Lung (tissue), 13 donors: ENCODE results near the gene NPSR1. TPM values are rescaled to one million over a fixed set of nuclear protein-coding genes. Genes with fewer than 3 reads are reported as not detected.

Source experiments
- ATAC-seq: fragments of 200-7000 bp; cut with Tn5 transposase; one replicate; pipeline ENCODE4 v1.9.1; 2020; ENCODE audit warnings: moderate number of reproducible peaks; ENCODE audit not compliant: insufficient read depth, low FRiP score
- DNase-seq, 3 donors: peaks; one replicate each; pipeline ENCODE4 v3.0.0-alpha.2; 2013 to 2017
- H3K27ac ChIP-seq, 2 donors: one replicate each; pipeline ENCODE4 v1.5.1; 2013; ENCODE audit warnings: mild to moderate bottlenecking in 2 of 2, moderate library complexity in 2 of 2, control low read depth in 1 of 2, inconsistent platforms in 1 of 2, low read depth in 1 of 2, low read length in 1 of 2
- H3K27me3 ChIP-seq, 3 donors: one replicate each; pipeline ENCODE4 v1.5.1; 2013; ENCODE audit warnings: low read length in 2 of 3; ENCODE audit not compliant: control insufficient read depth in 3 of 3, insufficient read depth in 3 of 3
- H3K36me3 ChIP-seq, 4 donors: one replicate each; pipeline ENCODE4 v1.5.1; 2013; ENCODE audit warnings: low read length in 4 of 4, mild to moderate bottlenecking in 1 of 4, moderate library complexity in 1 of 4; ENCODE audit not compliant: control insufficient read depth in 4 of 4, insufficient read depth in 4 of 4
- H3K4me1 ChIP-seq, 5 donors: one replicate each; pipeline ENCODE4 v1.5.1; 2013; ENCODE audit warnings: low read length in 5 of 5, mild to moderate bottlenecking in 2 of 5, moderate library complexity in 1 of 5; ENCODE audit not compliant: control insufficient read depth in 5 of 5, insufficient read depth in 5 of 5
- H3K4me3 ChIP-seq: one replicate; pipeline ENCODE4 v1.5.1; 2013; ENCODE audit warnings: mild to moderate bottlenecking, control low read depth, moderate library complexity
- H3K9ac ChIP-seq, 2 donors: one replicate each; pipeline ENCODE4 v1.5.1; 2013; ENCODE audit warnings: low read length in 2 of 2, control low read depth in 1 of 2; ENCODE audit not compliant: insufficient read depth in 1 of 2
- H3K9me3 ChIP-seq, 4 donors: one replicate each; pipeline ENCODE4 v1.5.1; 2013; ENCODE audit warnings: low read length in 3 of 4, mild to moderate bottlenecking in 1 of 4, moderate library complexity in 1 of 4; ENCODE audit not compliant: control insufficient read depth in 4 of 4, insufficient read depth in 3 of 4
- CTCF ChIP-seq: IDR thresholded peaks from 2 replicates; pipeline ENCODE4 v1.5.1; 2012; ENCODE audit warnings: mild to moderate bottlenecking; ENCODE audit errors: control extremely low read depth, extremely low read depth
- polyA plus RNA-seq, 2 donors: library from polyadenylated mRNA; stranded (reverse); fragments of 200-250 nt; gene quantifications; one replicate each; pipeline ENCODE4 v1.2.1, GENCODE V29; 2013
- small RNA-seq: library from RNA; depleted of rRNA; stranded (forward); fragments of <200 nt; gene quantifications from one replicate; pipeline ENCODE3, GENCODE V24; 2014; ENCODE audit warnings: low replicate concordance
- total RNA-seq, 2 donors: library from RNA; depleted of rRNA in 1 of 2; stranded (reverse); fragments of >200 nt in 1 of 2; gene quantifications; one replicate each; pipeline ENCODE4 v1.2.1, GENCODE V29; 2014 to 2021
- donor health status: control.
- donor health status: control.
- donor health status: Bipolar disorder and iron deficiency.
- donor health status: healthy.
- donor health status: DM: yes; HTN: yes; CAD: no.

NPSR1 gene
- total and polyA plus RNA-seq, 4 donors = not detected

GRCh38 chr7:34895202-34895601 lies 237.2 kb downstream of the NPSR1 start:
- no peak for ATAC-seq

More at GRCh38 chr7:34895202-34895601, 237.2 kb downstream of the NPSR1 start:
- Histone ChIP-seq H3K27ac (no peak overlapping the region), H3K9ac (no peak overlapping the region), H3K27me3 (no peaks in the 10 kb centered on the region), H3K9me3 (peaks cover 0 to 10% (median 7%) of the 10 kb centered on the region in 4 donors), H3K36me3 (no peaks in the 10 kb centered on the region), H3K4me1 (no peaks in the 10 kb centered on the region), H3K4me3 (no peak overlapping the region)
- no peak for TF ChIP-seq CTCF
- no peak for DNase-seq

Small RNA genes within 50 kb of the gene (small RNA-seq; reads per million reads assigned to genes)
- gene RF00322 (not detected), gene RN7SL132P (not detected)
